Measurements from ENCODE around the gene TRAF3IP1. TPM values are rescaled to one million over a fixed set of nuclear protein-coding genes. Genes with fewer than 3 reads are reported as not detected.
A peak's percentile ranks its signal among the peaks of the same experiment; 100 is the strongest.
"Not testable (repeated sequence)": the region's sequence is repeated elsewhere in the genome, so short reads cannot be mapped to it uniquely, and the experiment has no call there.

The TRAF3IP1 gene, protein sequence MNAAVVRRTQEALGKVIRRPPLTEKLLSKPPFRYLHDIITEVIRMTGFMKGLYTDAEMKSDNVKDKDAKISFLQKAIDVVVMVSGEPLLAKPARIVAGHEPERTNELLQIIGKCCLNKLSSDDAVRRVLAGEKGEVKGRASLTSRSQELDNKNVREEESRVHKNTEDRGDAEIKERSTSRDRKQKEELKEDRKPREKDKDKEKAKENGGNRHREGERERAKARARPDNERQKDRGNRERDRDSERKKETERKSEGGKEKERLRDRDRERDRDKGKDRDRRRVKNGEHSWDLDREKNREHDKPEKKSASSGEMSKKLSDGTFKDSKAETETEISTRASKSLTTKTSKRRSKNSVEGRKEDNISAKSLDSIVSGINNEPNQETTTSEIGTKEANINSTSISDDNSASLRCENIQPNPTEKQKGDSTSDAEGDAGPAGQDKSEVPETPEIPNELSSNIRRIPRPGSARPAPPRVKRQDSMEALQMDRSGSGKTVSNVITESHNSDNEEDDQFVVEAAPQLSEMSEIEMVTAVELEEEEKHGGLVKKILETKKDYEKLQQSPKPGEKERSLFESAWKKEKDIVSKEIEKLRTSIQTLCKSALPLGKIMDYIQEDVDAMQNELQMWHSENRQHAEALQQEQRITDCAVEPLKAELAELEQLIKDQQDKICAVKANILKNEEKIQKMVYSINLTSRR
- polyA plus RNA-seq (ENCODE audit: insufficient read length in 10 of 10): 10 to 100 TPM in 1 of 10 donors, 1 to 10 TPM in 9; 5.5 to 11.7 (median 8.3) TPM
- long read RNA-seq, donor 1: 0 reads
- long read RNA-seq, donor 2: 0 reads
- long read RNA-seq, donor 3: 0 reads
- long read RNA-seq, donor 4: 0 reads
- long read RNA-seq, donor 5: 0 reads
- long read RNA-seq, donor 6: 0 reads
- long read RNA-seq, donor 7, partial matches to known transcripts: 0 of 1 reads
- long read RNA-seq, donor 7, other reads (novel, unspliced or antisense): 0 of 1 reads
- long read RNA-seq, donor 8, partial matches to known transcripts: 0 of 1 reads
- long read RNA-seq, donor 8, other reads (novel, unspliced or antisense): 0 of 1 reads
- long read RNA-seq, donor 9: 0 reads

GRCh38 chr2:238320246-238320647 lies at the start of gene TRAF3IP1:
TSS of gene TRAF3IP1 (plus strand) at chr2:238320518. CDS start at chr2:238320663, 145 bp downstream.
- DNase-seq: peak; percentile 90 to 97 (median 95)

- DNase-seq: no peak
Observed at GRCh38 chr2:238270606-238271005, 49.7 kb upstream of the TRAF3IP1 start.

DNA sequence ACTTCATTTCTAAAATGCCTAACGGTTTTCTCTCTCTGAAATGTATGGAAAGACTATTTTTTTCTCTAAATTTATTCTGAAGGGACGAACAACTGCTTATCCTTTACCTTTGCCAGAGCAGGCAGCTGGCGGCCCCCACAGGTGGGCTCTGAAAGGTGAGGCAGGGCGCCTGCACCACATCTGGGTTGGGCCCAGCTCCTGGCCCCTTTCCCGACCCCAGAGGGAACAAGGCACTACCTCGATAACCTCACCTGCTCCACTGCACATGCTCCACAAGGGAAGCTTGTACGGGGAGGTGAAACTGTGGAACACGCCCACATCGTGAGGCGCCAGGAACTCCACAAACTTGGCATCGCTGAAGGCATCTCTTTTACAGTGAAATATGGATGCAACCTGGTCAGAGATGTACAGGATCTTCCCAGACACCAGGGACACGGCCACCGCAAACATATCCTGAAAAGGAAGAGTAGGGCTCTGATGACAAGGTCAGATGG lies 49.2 kb upstream of the TRAF3IP1 start:
- no peak for DNase-seq

DNA sequence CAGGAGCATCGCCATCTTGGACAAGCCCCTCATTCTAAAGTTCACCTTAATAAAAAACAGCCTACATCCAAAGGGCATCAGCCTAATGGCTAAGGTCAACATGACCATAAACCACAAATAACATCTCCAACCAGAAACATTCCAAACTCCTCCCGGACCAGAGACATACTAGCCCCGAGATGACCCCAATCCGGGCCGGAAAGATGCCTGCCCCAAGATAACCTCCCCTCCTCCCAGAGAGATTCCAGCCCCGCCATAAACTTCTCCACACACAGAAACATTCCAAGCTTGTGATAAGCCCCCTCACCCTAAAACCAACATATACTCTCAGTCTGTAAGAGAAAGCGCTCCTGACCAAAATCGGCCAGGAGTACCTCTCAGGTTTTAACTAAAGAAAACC lies 48.6 kb upstream of the TRAF3IP1 start:
- DNase-seq: not testable (repeated sequence)

DNA sequence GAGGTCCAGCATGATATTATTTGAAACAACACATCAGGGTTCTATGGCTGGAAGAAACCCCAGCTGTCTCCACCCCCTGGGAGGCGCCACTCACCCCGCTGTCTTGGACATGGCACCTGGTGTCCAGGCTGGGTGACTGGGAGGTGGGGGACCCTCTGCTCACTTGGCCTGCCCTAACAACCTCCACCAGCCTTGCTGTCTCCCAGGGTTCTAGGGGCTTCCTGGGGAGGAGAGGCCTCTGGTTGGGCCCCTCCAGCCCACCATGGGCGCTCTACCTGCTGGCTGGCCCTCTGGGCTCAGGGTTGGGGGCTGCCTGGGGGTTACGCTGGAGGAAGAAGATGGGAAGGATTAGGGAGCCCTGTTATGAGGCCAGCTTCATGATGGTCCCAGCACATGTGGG lies 48.2 kb upstream of the TRAF3IP1 start:
- no peak for DNase-seq

DNA sequence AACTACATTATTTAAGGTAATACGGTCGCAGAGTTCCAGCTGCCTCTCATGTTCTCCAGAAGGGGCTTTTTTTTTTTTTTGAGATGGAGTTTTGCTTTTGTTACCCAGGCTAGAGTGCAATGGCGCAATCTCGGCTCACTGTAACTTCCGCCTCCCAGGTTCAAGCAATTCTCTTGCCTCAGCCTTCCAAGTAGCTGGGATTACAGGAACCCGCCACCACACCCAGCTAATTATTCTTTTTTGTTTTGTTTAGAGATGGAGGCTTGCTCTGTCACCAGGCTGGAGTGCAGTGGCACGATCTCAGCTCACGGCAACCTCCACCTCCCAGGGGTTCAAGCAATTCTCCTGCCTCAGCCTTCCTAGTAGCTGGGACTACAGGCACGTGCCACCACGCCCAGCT lies 46.9 kb upstream of the TRAF3IP1 start:
- DNase-seq: not testable (repeated sequence)

DNA sequence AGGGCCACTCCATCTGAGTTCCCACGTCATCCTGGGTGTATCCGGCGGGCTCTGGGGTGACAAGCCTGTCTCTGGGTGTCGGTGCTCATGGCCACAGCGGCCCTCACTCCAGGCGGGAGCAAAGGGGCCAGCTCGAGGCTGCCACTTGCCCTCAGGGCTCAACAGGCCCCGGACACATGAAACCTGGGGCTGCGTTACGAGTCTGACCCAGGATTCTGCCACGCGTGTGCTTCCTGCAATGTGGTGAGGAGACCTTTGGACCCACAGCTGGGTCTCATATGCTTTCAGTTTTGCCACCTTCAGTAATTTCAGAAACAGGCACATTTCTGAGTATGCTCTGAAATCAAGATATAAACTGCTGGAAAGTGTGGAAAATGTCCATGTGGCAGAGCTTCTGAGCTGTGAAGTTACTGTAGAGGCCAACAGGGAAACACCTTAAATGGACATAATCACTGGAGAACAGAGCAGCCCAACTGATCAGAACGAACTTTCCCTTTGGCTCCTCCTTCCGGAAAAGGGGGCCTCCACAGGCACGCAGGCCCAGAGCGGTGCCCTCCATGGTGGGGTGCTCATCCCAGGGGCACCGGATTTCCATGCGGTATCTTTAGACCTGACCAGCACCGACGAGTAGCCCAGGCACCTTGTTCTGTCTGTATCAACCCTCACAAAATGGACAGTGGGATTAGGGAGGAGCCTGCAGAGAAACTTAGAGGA lies 46.0 kb upstream of the TRAF3IP1 start:
- no peak for DNase-seq

DNA sequence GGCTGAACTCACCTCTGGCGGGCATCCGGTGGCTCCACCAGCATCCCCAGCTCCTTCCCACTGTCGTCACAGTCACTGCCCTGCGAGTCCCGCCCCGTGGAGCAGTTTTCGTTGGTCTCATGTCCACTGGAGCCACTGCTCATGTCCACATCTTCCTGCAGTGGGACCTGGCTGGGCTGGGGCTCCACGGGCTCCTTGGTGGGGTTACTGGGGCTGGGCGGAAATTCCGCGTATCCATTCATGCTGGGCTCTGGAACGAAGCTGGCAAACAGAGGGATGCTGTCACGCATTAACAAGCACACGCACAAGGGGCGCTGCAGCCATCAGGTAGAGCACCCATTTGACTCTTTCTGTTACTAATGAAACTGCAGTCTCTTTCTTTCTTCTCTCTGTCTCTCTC lies 42.6 kb upstream of the TRAF3IP1 start:
- DNase-seq: no peak

DNA sequence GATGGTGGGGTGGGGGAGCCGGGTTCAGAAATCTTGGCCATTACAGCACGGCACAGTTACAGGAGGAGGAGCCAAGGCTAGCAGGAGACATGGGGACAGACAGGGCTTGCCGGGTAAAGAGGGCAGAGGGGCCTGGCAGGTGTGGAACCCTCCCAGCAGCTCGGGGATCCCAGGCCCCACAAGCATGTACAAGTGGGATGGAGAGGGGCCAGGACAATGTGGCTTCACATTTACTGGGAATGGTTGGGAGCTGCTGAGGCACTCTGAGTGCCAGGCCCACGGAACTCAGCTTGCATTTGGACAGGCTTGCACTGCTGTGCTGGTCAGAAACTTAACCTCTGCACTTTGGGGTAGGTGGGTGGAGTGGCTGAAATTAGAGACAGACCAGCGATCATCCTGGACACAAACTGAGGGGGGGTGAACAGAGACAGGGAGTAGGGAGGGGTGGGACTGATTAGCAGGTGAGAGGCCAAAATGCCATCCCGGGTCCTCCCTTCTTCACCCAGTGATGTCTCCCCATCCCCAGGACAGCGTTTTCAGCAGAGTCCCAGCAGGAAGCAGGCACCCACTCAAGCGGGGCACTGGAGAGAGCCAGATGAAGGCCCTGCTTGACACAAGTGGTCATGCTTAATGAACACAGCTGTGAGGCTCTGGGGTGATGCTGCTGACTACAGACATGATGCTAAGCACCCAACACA lies 41.5 kb upstream of the TRAF3IP1 start:
- DNase-seq: no peak

DNA sequence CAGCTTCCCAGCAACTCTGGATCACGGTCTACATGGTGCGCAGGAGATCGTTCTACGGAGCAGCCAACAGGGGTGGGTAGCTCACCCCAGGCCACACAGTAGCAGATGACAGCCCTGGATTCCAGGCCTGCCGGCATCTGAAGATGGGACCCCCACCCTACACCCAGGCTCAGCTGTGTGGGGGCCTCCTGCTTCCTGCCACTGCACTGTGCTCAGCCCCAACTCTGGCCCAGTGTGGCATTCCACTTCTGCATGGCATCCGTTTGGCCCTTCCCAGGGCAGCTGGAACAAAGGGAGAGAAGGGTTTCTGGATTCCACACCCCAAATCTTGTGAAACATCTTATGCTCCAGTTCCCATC lies 41.0 kb upstream of the TRAF3IP1 start:
- DNase-seq: no peak

DNA sequence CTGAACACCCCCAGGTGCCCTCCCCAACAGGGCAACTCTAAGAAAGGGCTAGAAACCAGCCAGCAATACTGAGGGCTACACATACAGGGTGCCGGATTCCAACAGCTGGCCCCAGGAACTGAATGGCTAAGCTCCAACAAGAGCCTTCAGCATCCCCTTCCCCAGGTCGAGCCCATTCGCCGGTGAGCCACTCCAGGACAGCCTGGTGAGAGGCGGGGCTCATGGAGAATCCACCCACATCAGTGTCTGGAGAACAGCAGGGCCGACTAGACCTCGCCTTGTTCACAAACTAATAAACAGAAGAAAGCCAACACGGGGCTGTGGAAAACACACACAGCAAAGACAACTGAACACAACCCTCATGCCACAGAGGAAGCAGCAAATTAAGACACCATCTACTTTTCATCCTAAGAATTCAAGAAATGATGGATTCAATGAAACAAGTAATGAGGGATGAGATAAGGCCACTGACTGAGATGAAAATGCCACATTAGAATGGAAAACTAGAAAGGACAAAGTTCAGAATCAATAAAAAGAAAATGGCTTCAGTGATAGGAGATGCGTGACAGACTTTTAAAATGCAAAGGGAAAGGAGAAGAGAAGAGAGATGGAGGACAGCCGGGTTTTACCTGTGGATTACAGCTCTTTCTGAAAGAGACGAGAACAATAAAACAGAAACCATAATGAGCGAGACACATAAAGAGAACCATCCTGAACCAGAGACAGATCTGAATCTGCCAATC lies 40.1 kb upstream of the TRAF3IP1 start:
- no peak for DNase-seq

GRCh38 chr2:238281826-238282480 lies 38.4 kb upstream of the TRAF3IP1 start:
- DNase-seq: no peak

DNA sequence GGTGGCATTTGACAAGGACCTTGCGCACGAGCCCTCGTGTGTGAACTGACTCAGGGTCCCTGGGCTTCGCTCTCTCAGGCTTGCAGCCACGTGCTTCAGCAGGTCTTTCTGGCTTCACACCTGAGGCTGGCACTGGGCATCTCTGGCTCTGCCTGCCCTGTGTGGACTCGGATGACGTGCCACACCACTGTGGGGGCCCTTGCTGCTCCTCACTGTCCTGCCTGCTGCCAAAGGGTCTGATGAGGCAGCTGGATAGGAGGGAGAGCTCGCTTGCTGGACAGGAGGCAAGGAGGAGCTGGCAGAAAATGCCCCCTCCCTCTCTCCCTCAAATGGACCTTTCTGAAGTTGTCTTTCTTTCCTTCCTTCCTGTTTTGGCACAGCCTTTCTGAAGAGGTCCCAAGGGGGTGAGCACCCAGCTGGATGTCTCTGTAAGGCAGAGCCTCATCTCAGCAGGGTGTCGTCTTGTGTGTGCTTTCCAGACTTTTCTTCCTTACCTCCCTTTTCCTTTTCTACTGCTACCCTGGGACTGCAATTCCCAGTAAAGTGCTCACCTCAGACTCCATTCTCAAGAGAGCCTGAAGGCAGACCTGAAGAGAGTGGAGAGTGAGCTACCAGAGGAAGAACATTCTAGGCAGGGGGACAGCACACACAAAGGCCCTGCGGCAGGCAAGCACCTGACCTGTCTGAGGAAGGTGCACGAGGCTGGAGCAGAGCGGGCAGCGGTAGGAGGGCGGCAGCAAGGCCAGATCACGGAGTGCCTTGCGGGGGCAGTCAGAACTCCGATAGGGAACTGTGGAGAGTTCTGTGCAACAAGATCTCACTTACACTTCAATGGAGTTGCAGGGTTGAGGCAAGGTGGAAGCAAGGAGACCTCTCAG lies 37.2 kb upstream of the TRAF3IP1 start:
- DNase-seq: no peak

- no peak for DNase-seq
Observed at GRCh38 chr2:238284802-238285515, 35.4 kb upstream of the TRAF3IP1 start.

DNA sequence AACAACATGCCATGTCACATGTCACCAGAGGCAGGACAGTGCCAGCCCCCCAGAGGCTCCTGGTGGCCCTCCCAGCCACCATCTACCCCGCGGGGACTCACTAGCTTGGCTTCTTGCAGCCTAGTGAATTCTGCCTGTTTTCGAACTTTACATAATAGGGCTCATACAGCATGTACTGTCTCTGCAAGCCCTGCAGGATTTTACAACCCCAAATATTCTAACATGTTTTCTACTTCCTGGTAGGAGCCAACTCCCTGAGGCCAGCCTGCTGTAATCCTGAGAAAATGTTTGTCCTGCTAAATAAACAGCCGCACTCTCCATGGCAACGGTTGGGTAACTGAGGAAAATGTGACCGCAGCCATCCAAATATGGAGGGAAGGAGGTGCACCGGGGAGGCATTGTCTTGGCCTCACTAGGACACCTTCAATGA lies 34.6 kb upstream of the TRAF3IP1 start:
- DNase-seq: peak; percentile 77 to 95 (median 91)

DNA sequence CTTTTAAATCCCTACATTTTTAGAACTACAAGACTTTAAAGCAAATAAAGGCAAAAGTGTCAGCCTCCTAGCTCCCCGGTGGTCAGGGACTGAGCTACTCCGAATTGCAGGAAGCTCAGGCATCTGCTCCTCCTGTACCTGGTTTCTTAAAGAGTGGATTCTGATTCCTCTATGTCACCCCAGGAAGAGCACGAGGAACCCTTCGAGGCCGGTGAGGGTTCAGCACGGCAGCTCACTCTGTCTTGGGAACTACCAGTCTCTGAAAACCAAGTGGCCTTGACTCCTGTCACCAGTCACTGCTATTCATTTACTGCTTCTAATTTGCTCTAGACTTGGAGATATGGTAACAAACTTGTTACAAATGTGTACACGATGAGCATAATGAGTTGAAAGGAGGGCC lies 34.2 kb upstream of the TRAF3IP1 start:
- no peak for DNase-seq

- peak in 2 of 3 donors; percentile 60 to 67 for DNase-seq
Observed at GRCh38 chr2:238286551-238286950, 33.8 kb upstream of the TRAF3IP1 start.

Data from muscle of back (tissue), 13 donors.